Fibroblast of lung (primary cell): ENCODE measurements around the gene CDC5L. TPM values are rescaled to one million over a fixed set of nuclear protein-coding genes. Genes with fewer than 3 reads are reported as not detected.
A peak's percentile ranks its signal among the peaks of the same experiment; 100 is the strongest.

Source experiments
- DNase-seq, 2 donors: peaks; one replicate each; pipeline versions ENCODE4 v3.0.0 to v3.0.0-alpha.2; 2010; ENCODE audit warnings: low read depth in 2 of 2
- H2AFZ ChIP-seq: 2 replicates; pipeline ENCODE4 v1.5.1; 2012; ENCODE audit warnings: low read length, control low read depth, inconsistent platforms
- H3K27ac ChIP-seq: 2 replicates; pipeline ENCODE4 v1.5.1; 2011; ENCODE audit warnings: low read length, control low read depth; ENCODE audit not compliant: insufficient read depth
- H3K27me3 ChIP-seq: 2 replicates; pipeline ENCODE4 v1.5.1; 2011; ENCODE audit warnings: mild to moderate bottlenecking, low read length; ENCODE audit not compliant: control insufficient read depth, insufficient read depth
- H3K36me3 ChIP-seq: 2 replicates; pipeline ENCODE4 v1.5.1; 2011; ENCODE audit warnings: low read length; ENCODE audit not compliant: control insufficient read depth, insufficient read depth
- H3K4me1 ChIP-seq: 2 replicates; pipeline ENCODE4 v1.5.1; 2011; ENCODE audit warnings: low read length; ENCODE audit not compliant: control insufficient read depth, insufficient read depth; ENCODE audit errors: extremely low read depth
- H3K4me2 ChIP-seq: 2 replicates; pipeline ENCODE4 v1.5.1; 2011; ENCODE audit warnings: low read length, control low read depth; ENCODE audit not compliant: insufficient read depth; ENCODE audit errors: extremely low read depth
- H3K4me3 ChIP-seq, 4 experiments: fragments of 200-600 bp in 1 of 4; sonication (generic) in 1 of 4; replicated peaks in 1 of 4; 2 replicates each; pipeline ENCODE4 v1.5.1; 2011 to 2016; ENCODE audit warnings: low read length in 4 of 4, low read depth in 3 of 4, mild to moderate bottlenecking in 3 of 4, control low read depth in 2 of 4, inconsistent platforms in 1 of 4, mixed read lengths in 1 of 4; ENCODE audit not compliant: insufficient read depth in 1 of 4; ENCODE audit errors: control extremely low read depth in 1 of 4
- H3K79me2 ChIP-seq: 2 replicates; pipeline ENCODE4 v1.5.1; 2012; ENCODE audit warnings: mild to moderate bottlenecking, low read length, inconsistent platforms; ENCODE audit not compliant: control insufficient read depth, insufficient read depth
- H3K9ac ChIP-seq: 2 replicates; pipeline ENCODE4 v1.5.1; 2011; ENCODE audit warnings: mild to moderate bottlenecking, low read length, control low read depth; ENCODE audit not compliant: insufficient read depth
- H3K9me3 ChIP-seq: 2 replicates; pipeline ENCODE4 v1.5.1; 2012; ENCODE audit warnings: low read depth, low read length; ENCODE audit not compliant: control insufficient read depth, insufficient read depth
- H4K20me1 ChIP-seq: 2 replicates; pipeline ENCODE4 v1.5.1; 2011; ENCODE audit warnings: low read length; ENCODE audit not compliant: control insufficient read depth, insufficient read depth; ENCODE audit errors: extremely low read depth
- CTCF ChIP-seq, 2 donors: IDR thresholded peaks in 1 of 2; conservative IDR thresholded peaks in 1 of 2; 1 replicate in 1 of 2; 2 replicates in 1 of 2; pipeline ENCODE4 v1.5.1; 2011 to 2012; ENCODE audit warnings: low read length in 2 of 2, control low read depth in 1 of 2, inconsistent platforms in 1 of 2, low read depth in 1 of 2, mild to moderate bottlenecking in 1 of 2
- EZH2 ChIP-seq: IDR thresholded peaks from 2 replicates; pipeline ENCODE4 v1.5.1; 2012; ENCODE audit warnings: low read length, control low read depth, mild to moderate bottlenecking; ENCODE audit errors: missing control alignments
- polyA minus RNA-seq: library from RNA; depleted of rRNA, polyadenylated mRNA; stranded (reverse); fragments of >200 nt; gene quantifications from 2 replicates; pipeline ENCODE4 v1.2.3, GENCODE V29; 2011; ENCODE audit warnings: low replicate concordance
- polyA plus RNA-seq, 2 donors: library from polyadenylated mRNA; depleted of rRNA in 1 of 2; stranded (reverse) in 1 of 2; unstranded in 1 of 2; fragments of >200 nt; gene quantifications; 2 replicates each; pipeline ENCODE4 v1.2.1, GENCODE V29; 2011 to 2012; ENCODE audit warnings: missing spikeins in 1 of 2
- total RNA-seq: library from RNA; depleted of rRNA; stranded (reverse); fragments of >200 nt; gene quantifications from 2 replicates; pipeline ENCODE4 v1.2.1, GENCODE V29; 2014

The CDC5L gene
- total RNA-seq (22.5 and 23.9 TPM in 2 replicates), polyA plus RNA-seq (18.7 and 19.4 TPM in 2 replicates), polyA minus RNA-seq (2.7 and 4.1 TPM in 2 replicates)
- polyA plus RNA-seq (2012): 13.1 and 14.2 TPM in 2 replicates

DNA sequence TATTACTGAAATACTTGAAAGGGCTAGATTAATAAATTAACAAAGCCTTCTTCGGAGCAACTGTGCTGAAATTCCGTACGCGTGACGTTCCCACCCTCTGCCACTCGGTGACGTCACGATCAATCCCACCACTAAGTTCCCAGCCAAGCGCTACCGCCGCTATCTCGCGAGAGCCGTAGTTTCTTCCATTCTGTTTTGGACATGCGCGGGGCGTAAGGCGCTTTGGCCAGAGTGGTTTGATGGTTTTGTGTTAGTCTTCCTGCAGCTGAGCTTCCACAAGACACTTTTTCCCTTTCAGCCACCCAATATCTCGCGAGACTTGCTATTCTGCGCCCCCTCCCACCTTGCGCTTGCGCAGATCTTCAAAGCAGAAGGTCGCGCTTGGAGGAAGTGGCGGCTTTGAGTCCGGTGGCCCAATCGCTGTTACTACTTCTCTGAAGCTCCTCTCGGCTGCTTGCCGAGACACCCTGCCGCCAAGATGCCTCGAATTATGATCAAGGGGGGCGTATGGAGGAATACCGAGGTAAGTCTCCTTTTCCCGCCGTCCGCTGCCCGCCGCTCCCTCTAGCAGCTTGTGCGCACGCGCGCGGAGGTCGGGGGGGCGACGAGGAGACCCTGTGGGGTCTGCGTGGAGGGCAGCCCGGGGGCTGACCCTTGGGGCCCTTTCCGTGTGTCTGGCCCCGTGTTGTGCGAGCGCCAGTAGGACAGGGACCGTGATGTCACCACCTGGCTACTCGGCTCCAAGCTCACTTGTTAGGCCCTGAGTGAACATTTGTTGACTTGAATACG, at the start of gene CDC5L:
Gene CDC5L, plus strand, starts transcription at position 361 of the 789 bp plus-strand sequence. Its CDS starts 118 bp downstream, at position 479.
- H3K36me3 ChIP-seq: peaks cover 5% of the 10 kb centered on the region
- peak within 1 kb of the TSS; percentile 97 for H3K9ac ChIP-seq
- H2AFZ ChIP-seq: peak within 1 kb of the TSS; percentile 95
- TF ChIP-seq EZH2 (no peak), CTCF (conservative IDR thresholded peaks at IDR 0.05 in 1 of 2, IDR thresholded peaks at IDR 0.05 in 1 of 2; ENCODE audit: low read depth in 1 of 2, low read length in 2 of 2) (no peak)
- H3K4me1 ChIP-seq: peaks cover 7% of the 10 kb centered on the region
- H3K4me3 ChIP-seq: peak within 1 kb of the TSS; percentile 87 to 97 (median 90)
- no peaks in the 10 kb centered on the region for H3K9me3 ChIP-seq
- H3K4me2 ChIP-seq: peak within 1 kb of the TSS; percentile 95
- H4K20me1 ChIP-seq: no peaks in the 10 kb centered on the region
- peak within 1 kb of the TSS; percentile 96 for H3K27ac ChIP-seq
- peak; percentile 99 to 100 for DNase-seq
- no peaks in the 10 kb centered on the region for H3K27me3 ChIP-seq
- H3K79me2 ChIP-seq: peaks cover 35% of the 10 kb centered on the region

GRCh38 chr6:44338228-44339122, 49.0 kb upstream of the CDC5L start:
- H3K36me3 ChIP-seq: no peaks in the 10 kb centered on the region
- DNase-seq: peak; percentile 35 to 63
- no peak overlapping the region for H2AFZ ChIP-seq
- no peak overlapping the region for H3K9ac ChIP-seq
- H3K4me3 ChIP-seq: no peak overlapping the region
- H3K79me2 ChIP-seq: no peaks in the 10 kb centered on the region
- no peaks in the 10 kb centered on the region for H3K4me1 ChIP-seq
- no peaks in the 10 kb centered on the region for H4K20me1 ChIP-seq
- no peak overlapping the region for H3K4me2 ChIP-seq
- H3K9me3 ChIP-seq: no peaks in the 10 kb centered on the region
- H3K27me3 ChIP-seq: peaks cover 39% of the 10 kb centered on the region
- TF ChIP-seq CTCF (conservative IDR thresholded peaks at IDR 0.05 in 1 of 2, IDR thresholded peaks at IDR 0.05 in 1 of 2; ENCODE audit: low read depth in 1 of 2, low read length in 2 of 2) (peak; percentile 81 to 84), EZH2 (no peak)
- no peak overlapping the region for H3K27ac ChIP-seq

- no peaks in the 10 kb centered on the region for H3K9me3 ChIP-seq
- H3K4me1 ChIP-seq: no peaks in the 10 kb centered on the region
- DNase-seq: no peak
- H3K27ac ChIP-seq: no peak overlapping the region
- TF ChIP-seq EZH2 (no peak), CTCF (conservative IDR thresholded peaks at IDR 0.05 in 1 of 2, IDR thresholded peaks at IDR 0.05 in 1 of 2; ENCODE audit: low read depth in 1 of 2, low read length in 2 of 2) (no peak)
- H2AFZ ChIP-seq: no peak overlapping the region
- no peaks in the 10 kb centered on the region for H3K36me3 ChIP-seq
- H3K27me3 ChIP-seq: peaks cover 45% of the 10 kb centered on the region
- H4K20me1 ChIP-seq: no peaks in the 10 kb centered on the region
- no peaks in the 10 kb centered on the region for H3K79me2 ChIP-seq
- no peak overlapping the region for H3K4me2 ChIP-seq
- H3K4me3 ChIP-seq: no peak overlapping the region
- no peak overlapping the region for H3K9ac ChIP-seq
These were observed 48.2 kb upstream of the CDC5L start for GRCh38 chr6:44339301-44339700.
